ENCODE measurements around the gene PID1. TPM values are rescaled to one million over a fixed set of nuclear protein-coding genes. Genes with fewer than 3 reads are reported as not detected.

PID1 gene
- total RNA-seq, 2 donors from 2014 or later, result 30.2 to 40.3 TPM

DNA sequence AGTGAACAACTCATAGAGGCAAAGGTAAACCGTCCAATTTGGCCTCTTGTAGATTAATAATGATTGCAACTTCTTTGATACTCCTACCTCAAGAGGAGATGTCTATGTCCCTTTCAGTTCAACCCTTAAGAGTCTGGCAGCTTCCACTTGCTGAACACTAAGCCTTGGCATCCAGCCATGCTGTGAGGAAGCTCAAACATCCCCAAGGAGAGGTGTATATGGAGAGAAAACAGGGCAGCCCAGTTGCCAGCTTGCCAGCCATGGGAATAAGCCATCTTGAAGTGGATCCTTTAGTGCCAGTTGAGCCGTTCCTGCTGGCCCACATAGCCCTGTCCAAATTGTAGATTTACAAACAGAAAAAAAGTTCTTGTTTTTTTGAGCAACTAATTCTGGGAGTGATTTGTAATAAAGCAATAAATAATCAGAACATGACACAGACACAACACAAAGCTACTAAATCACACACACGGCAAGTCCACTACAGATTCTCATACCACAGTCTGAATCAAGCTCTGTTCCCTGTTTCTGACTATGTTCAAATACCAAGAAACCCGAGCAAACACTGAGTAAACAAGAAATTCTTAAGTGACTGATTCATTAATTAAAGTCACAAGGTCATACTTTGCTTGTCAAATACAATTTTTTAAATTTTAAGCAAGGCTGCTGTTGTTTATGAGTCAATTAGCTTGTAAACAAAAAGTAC, 96.1 kb downstream of the PID1 start:
- H3K27me3 ChIP-seq, result no peaks in the 10 kb centered on the region
- H3K9me3 ChIP-seq, result no peaks in the 10 kb centered on the region
- no peak for DNase-seq
- H3K27ac ChIP-seq, result no peak overlapping the region
- no peak overlapping the region for H3K9ac ChIP-seq (ENCODE audit: low read depth in 2 of 2, low read length in 2 of 2)
- intact Hi-C loops (cut with DNase I), result no loop called here
- H3K4me1 ChIP-seq, result no peaks in the 10 kb centered on the region
- H3K4me3 ChIP-seq, result no peak overlapping the region
- no peaks in the 10 kb centered on the region for H3K36me3 ChIP-seq
- TF ChIP-seq, protein P1, sequence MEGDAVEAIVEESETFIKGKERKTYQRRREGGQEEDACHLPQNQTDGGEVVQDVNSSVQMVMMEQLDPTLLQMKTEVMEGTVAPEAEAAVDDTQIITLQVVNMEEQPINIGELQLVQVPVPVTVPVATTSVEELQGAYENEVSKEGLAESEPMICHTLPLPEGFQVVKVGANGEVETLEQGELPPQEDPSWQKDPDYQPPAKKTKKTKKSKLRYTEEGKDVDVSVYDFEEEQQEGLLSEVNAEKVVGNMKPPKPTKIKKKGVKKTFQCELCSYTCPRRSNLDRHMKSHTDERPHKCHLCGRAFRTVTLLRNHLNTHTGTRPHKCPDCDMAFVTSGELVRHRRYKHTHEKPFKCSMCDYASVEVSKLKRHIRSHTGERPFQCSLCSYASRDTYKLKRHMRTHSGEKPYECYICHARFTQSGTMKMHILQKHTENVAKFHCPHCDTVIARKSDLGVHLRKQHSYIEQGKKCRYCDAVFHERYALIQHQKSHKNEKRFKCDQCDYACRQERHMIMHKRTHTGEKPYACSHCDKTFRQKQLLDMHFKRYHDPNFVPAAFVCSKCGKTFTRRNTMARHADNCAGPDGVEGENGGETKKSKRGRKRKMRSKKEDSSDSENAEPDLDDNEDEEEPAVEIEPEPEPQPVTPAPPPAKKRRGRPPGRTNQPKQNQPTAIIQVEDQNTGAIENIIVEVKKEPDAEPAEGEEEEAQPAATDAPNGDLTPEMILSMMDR (IDR thresholded peaks at IDR 0.05), result no peak

DNA sequence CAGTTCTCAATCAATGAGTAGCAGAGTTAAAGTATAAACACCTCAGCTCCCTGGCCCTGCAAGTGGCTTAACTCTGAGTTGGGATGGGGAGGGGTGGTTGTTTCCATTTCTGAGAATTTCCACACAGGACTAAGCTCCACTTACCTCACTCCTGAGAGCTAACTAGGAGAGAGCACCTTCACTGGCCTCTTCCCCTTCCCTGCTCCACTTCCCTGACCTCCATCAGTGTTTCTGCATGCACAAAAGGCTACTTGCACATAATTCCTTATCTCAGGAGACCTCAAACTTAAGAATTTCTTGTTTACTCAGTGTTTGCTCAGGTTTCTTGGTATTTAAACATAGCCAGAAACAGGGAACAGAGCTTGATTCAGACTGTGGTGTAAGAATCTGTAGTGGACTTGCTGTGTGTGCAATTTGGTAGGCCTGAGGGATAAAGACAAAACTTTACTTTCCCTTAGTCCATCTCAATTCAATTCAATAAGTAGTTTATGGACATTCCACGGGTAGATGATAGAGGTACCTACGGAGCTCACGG, 97.2 kb downstream of the PID1 start:
- H3K27me3 ChIP-seq, result no peaks in the 10 kb centered on the region
- no peaks in the 10 kb centered on the region for H3K4me1 ChIP-seq
- no peak overlapping the region for H3K27ac ChIP-seq
- H3K36me3 ChIP-seq, result no peaks in the 10 kb centered on the region
- H3K9me3 ChIP-seq, result no peaks in the 10 kb centered on the region
- no peak for DNase-seq
- intact Hi-C loops (cut with DNase I), result no loop called here
- H3K9ac ChIP-seq (ENCODE audit: low read depth in 2 of 2, low read length in 2 of 2), result no peak overlapping the region
- TF ChIP-seq, protein P1 (IDR thresholded peaks at IDR 0.05), result no peak
- no peak overlapping the region for H3K4me3 ChIP-seq

DNA sequence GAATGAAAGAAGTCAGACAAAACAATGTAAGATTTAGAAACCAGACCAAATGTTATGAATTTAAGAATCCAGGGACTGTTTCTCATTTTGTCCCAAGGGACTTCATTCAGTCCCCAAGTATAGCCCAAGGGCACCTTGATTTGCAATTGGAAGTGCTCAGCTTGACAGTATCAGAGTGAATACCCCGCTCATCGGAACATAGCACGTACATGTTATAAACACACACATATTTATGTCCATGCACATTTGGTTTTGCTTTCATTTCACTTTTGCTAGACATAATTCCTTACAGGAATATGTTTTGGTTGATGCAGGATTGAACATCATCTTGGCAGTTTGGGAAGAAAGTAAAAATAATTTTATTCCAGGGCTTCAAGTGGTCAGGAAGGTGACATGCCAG, 100.2 kb downstream of the PID1 start:
- H3K9me3 ChIP-seq, result no peaks in the 10 kb centered on the region
- no peak overlapping the region for H3K9ac ChIP-seq (ENCODE audit: low read depth in 2 of 2, low read length in 2 of 2)
- no peak overlapping the region for H3K4me3 ChIP-seq
- intact Hi-C loops (cut with DNase I), result no loop called here
- no peak overlapping the region for H3K27ac ChIP-seq
- TF ChIP-seq, protein P1 (IDR thresholded peaks at IDR 0.05), result no peak
- H3K27me3 ChIP-seq, result no peaks in the 10 kb centered on the region
- no peak for DNase-seq
- no peaks in the 10 kb centered on the region for H3K4me1 ChIP-seq
- H3K36me3 ChIP-seq, result no peaks in the 10 kb centered on the region

DNA sequence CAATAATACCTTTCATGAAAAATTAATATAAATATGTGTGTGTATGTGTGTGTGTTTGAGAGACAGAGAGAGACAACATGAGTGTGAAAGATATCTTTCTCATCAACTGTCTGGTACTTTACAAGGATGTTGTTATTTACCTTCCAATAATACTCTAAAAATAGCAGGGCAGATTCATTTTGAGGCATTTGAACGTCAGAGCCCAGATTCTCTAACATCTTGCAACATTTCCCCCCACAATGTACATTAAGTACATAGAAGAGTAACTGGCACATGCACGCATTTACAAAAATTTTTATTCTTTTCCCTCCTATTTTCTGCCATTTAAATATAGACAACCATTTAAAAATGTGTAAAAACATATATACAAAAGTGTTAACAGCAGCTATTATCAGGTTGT, 100.9 kb downstream of the PID1 start:
- H3K9me3 ChIP-seq, result no peaks in the 10 kb centered on the region
- no peak overlapping the region for H3K9ac ChIP-seq (ENCODE audit: low read depth in 2 of 2, low read length in 2 of 2)
- H3K36me3 ChIP-seq, result no peaks in the 10 kb centered on the region
- H3K27me3 ChIP-seq, result no peaks in the 10 kb centered on the region
- TF ChIP-seq, protein P1 (IDR thresholded peaks at IDR 0.05), result no peak
- intact Hi-C loops (cut with DNase I), result no loop called here
- H3K27ac ChIP-seq, result no peak overlapping the region
- no peak overlapping the region for H3K4me3 ChIP-seq
- no peak for DNase-seq
- no peaks in the 10 kb centered on the region for H3K4me1 ChIP-seq

DNA sequence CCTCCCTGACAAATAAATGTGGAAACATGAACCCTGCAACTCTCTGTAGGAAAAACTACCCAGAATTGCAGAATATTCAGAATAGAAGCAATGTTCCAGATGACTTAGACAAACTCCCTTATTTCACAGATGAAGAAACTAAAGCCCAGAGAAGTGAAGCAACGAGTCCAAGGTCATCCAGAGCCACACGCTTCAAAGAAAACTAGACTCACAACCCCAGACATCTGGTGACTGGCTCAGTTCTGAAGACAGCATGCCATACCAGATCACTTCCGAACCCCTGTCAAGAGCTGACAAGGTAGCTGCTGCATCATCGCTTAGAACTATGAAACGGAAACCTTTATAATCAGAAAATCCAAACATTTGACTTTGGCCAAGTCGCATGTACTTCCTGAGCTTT, 101.3 kb downstream of the PID1 start:
- Histone ChIP-seq H3K27me3 (no peaks in the 10 kb centered on the region), H3K4me1 (no peaks in the 10 kb centered on the region), H3K9ac (ENCODE audit: low read depth in 2 of 2, low read length in 2 of 2) (no peak overlapping the region), H3K9me3 (no peaks in the 10 kb centered on the region), H3K27ac (no peak overlapping the region), H3K36me3 (no peaks in the 10 kb centered on the region), H3K4me3 (no peak overlapping the region)
- TF ChIP-seq, protein P1 (IDR thresholded peaks at IDR 0.05), result no peak
- DNase-seq, result no peak
- intact Hi-C loops (cut with DNase I), result no loop called here

Measured in colonic mucosa (tissue), 4 donors.